A549 (cell line): ENCODE results near the gene TPCN2.

Experiments used
- CTCF ChIP-seq: fragments of >200 bp; sonication (Bioruptor Twin); formaldehyde crosslinking; IDR thresholded peaks from 3 replicates; pipeline ENCODE4 v1.5.1; 2016
- PHF8 ChIP-seq: fragments of 200-600 bp; sonication (generic); IDR thresholded peaks from 2 replicates; pipeline ENCODE4 v1.6.1; 2016; ENCODE audit warnings: low read depth, mild to moderate bottlenecking, antibody characterized with exemption, moderate library complexity, borderline replicate concordance
- POLR2AphosphoS2 ChIP-seq: conservative IDR thresholded peaks from 2 replicates; pipeline ENCODE4 v1.6.1; 2012; ENCODE audit warnings: low read length, improper control_type of control experiment, inconsistent platforms

- TF ChIP-seq POLR2AphosphoS2 (no peak), CTCF (no peak), PHF8 (no peak)
Measured at GRCh38 chr11:69130654-69131053, 81.9 kb downstream of the TPCN2 start.
